Activated CD4-positive, alpha-beta T cell treated with anti-CD3 and anti-CD28 coated beads, Interleukin-2, amount 10 ng/mL, durations not matched to agents 24 days and 14 days (primary cell): ENCODE measurements around the gene PRKCD. TPM values are rescaled to one million over a fixed set of nuclear protein-coding genes. Genes with fewer than 3 reads are reported as not detected.

ENCODE experiments used
- DNase-seq: peaks from one replicate; pipeline ENCODE4 v3.0.0; 2022
- H3K27ac Mint-ChIP-seq: one replicate; pipeline ENCODE4 v1.8.0; 2022; ENCODE audit warnings: mild to moderate bottlenecking, mixed read lengths
- H3K27me3 Mint-ChIP-seq: one replicate; pipeline ENCODE4 v1.8.0; 2022; ENCODE audit warnings: mixed read lengths
- H3K36me3 Mint-ChIP-seq: one replicate; pipeline ENCODE4 v1.8.0; 2022; ENCODE audit warnings: low read depth, mild to moderate bottlenecking, mixed read lengths
- H3K4me1 Mint-ChIP-seq: one replicate; pipeline ENCODE4 v1.8.0; 2021; ENCODE audit warnings: mixed read lengths
- H3K4me3 Mint-ChIP-seq: one replicate; pipeline ENCODE4 v1.8.0; 2022; ENCODE audit warnings: mild to moderate bottlenecking, moderate library complexity, mixed read lengths
- H3K9me3 Mint-ChIP-seq: one replicate; pipeline ENCODE4 v1.8.0; 2021; ENCODE audit warnings: mixed read lengths
- intact Hi-C: fragments of 100-400 bp; cut with micrococcal nuclease; formaldehyde crosslinking; loops from one replicate; pipeline ENCODE4 v1.15.1; 2023
- total RNA-seq: library from RNA; stranded (reverse); gene quantifications from 2 replicates; pipeline ENCODE4 v1.2.3, GENCODE V29; 2022

Gene PRKCD
- total RNA-seq, 1 donor from 2014 or later = 28.8 TPM

DNA sequence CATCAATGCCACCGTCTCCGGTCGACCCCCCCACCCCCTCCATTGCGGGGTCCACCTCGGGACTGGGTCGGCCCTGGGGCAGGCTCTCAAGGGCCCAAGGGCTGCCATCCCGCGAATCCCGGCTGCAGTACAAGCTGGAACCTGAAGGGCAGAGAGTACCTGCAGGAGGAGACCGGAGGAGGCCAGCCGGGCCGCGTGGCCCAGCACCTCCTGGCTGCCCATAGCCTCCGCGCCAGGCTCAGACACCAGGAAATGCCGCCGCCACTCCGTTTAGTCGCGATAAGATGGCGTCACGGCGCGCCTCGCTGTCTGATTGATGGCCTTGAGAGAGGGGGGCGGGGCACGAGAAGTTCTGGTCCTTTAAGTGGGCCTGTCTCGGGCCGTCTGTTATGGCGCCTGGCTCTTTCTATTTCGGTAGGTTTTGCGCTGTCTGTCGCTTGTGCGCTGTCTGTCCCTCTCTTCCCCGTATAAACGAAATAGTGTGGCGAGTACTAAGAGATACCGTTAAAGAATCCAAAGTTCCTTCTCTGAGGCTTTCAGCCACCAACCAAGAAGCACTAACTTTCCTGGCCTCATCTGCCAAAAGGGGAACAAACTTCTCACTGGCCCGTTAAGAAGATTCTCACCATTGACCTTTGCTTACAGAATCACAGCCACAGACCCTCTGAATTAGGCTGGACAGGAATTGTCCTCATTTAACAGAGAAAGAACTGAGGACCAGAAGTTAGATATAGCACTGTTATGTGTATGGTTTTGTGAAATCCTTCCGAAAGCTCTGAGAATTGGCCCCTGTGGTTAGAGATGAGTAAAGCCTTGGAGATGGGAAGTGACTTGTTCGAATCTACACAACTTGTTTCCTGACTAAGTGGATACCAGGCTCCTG is 30.6 kb upstream of the PRKCD start, which contains the start of gene RFT1:
Gene RFT1 (minus strand): TSS at position 257 of the 883 bp plus-strand sequence. CDS start 35 bp downstream, at position 222.
- peaks cover 6% of the 10 kb centered on the region for H3K36me3 Mint-ChIP-seq
- H3K4me3 Mint-ChIP-seq = peak within 1 kb of the TSS; percentile 89
- intact Hi-C loops = loop anchor here (1.0 to 10.0 kb wide), 5 partner anchors 16 to 214 kb away; partner anchors contain the start of gene DCP1A
- peak; percentile 100 for DNase-seq
- H3K9me3 Mint-ChIP-seq = no peaks in the 10 kb centered on the region
- no peaks in the 10 kb centered on the region for H3K27me3 Mint-ChIP-seq
- peaks cover 15% of the 10 kb centered on the region for H3K4me1 Mint-ChIP-seq
- peak within 1 kb of the TSS; percentile 93 for H3K27ac Mint-ChIP-seq

- DNase-seq = no peak
- H3K27ac Mint-ChIP-seq = peak overlapping the region; percentile 93
- H3K36me3 Mint-ChIP-seq = peaks cover 6% of the 10 kb centered on the region
- no peaks in the 10 kb centered on the region for H3K27me3 Mint-ChIP-seq
- no peaks in the 10 kb centered on the region for H3K9me3 Mint-ChIP-seq
- peaks cover 15% of the 10 kb centered on the region for H3K4me1 Mint-ChIP-seq
- peak overlapping the region; percentile 89 for H3K4me3 Mint-ChIP-seq
- intact Hi-C loops = loop anchor here (10.0 kb wide), 1 partner anchor 214 kb away; the partner anchor contains the start of gene DCP1A
Observed at GRCh38 chr3:53131096-53131495, 29.9 kb upstream of the PRKCD start.

- Mint-ChIP-seq H3K27me3 (no peaks in the 10 kb centered on the region), H3K9me3 (no peaks in the 10 kb centered on the region), H3K36me3 (no peaks in the 10 kb centered on the region), H3K4me1 (peaks cover 15% of the 10 kb centered on the region), H3K27ac (no peak overlapping the region), H3K4me3 (no peak overlapping the region)
- intact Hi-C loops = loop anchor here (10.0 kb wide), 1 partner anchor 212 kb away; the partner anchor contains the start of gene DCP1A
- no peak for DNase-seq
Observed at GRCh38 chr3:53132347-53132746, 28.7 kb upstream of the PRKCD start.

GRCh38 chr3:53134631-53135232 is 26.3 kb upstream of the PRKCD start:
- Mint-ChIP-seq H3K9me3 (no peaks in the 10 kb centered on the region), H3K27ac (no peak overlapping the region), H3K4me3 (no peak overlapping the region), H3K27me3 (no peaks in the 10 kb centered on the region), H3K36me3 (no peaks in the 10 kb centered on the region), H3K4me1 (peaks cover 10% of the 10 kb centered on the region)
- intact Hi-C loops = loop anchor here (1.0 to 10.0 kb wide), 2 partner anchors 62 to 210 kb away; partner anchors contain the start of gene DCP1A
- peak; percentile 90 for DNase-seq

GRCh38 chr3:53137221-53137620 is 23.8 kb upstream of the PRKCD start:
- Mint-ChIP-seq H3K4me3 (no peak overlapping the region), H3K27me3 (no peaks in the 10 kb centered on the region), H3K36me3 (no peaks in the 10 kb centered on the region), H3K27ac (no peak overlapping the region), H3K9me3 (no peaks in the 10 kb centered on the region), H3K4me1 (peaks cover 3% of the 10 kb centered on the region)
- DNase-seq = no peak
- intact Hi-C loops = loop anchor here (10.0 kb wide), 1 partner anchor 208 kb away; the partner anchor contains the start of gene DCP1A

DNA sequence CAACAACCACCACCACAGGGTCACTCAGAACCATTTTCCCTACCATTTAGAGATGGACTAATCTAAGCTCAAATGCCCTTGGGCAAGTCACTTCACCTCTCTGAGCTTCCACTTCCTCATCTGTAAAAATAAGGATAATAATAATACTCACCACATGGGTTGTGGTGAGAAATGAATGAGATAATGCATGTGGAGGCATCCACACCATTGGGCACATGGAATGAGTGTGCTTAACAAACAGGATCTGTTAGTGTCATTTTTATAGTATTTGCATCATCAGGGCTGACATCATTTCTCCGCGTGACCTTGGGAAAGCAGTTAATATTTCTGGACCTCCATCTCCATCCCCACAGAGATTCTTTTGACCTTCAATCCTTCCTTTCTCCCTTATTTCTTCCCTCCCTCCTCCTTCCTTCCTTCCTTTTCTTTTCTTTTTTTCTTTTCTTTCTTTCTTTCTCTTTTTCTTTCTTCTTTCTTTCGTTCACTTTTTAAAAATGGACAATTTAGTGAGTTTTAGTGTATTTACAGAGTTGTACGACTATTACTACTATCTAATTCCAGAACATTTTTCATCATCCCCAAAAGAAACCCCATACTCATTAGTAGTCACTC is 23.1 kb upstream of the PRKCD start:
- Mint-ChIP-seq H3K27me3 (no peaks in the 10 kb centered on the region), H3K4me3 (no peak overlapping the region), H3K36me3 (no peaks in the 10 kb centered on the region), H3K27ac (no peak overlapping the region), H3K4me1 (peaks cover 3% of the 10 kb centered on the region), H3K9me3 (no peaks in the 10 kb centered on the region)
- DNase-seq = no peak
- intact Hi-C loops = loop anchor here (10.0 kb wide), 1 partner anchor 207 kb away; the partner anchor contains the start of gene DCP1A

DNA sequence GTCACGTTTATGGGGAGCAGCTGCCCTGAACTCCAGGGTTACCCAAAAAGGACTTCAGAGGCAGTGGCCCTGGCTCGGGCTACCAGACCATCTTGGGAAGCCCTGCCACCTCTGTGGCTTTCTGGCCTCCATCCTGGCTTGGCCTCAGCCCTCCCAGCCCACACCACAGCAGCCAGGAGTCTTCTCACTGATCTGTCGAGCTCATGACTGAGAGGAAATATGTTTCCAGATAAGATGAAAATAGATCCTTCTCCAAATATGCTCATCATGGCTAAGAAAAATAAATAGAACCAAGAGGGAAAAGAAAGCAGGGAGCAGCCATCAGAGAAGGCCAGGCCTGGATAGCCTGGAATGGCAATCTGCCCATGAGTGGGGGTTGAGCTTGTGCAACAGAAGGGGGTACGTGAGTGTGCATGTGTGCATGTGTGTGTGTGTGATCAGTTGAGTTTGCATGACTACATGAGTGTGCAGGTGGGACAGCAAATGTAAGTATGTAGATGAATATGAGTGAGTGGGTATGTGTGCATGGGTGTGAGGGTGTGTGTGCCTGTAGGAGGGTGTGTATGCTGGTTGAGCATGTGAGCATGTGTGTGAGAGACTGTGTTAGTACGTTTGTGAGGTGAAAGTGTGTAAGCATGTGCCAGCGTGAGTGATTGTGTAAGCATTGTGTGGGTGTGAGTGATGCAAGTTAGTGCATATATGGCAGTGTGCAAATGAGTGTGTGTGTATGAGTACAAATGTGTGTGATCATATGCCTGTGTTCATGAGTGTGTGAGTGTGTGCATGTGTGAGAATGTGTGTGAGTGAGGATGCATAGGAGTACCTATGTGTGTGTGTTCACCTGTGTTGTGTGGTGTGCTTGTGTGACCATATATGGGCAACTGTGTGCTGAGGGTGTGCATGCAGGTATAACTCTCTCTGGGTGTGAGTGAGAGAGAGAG is 20.8 kb upstream of the PRKCD start:
- Mint-ChIP-seq H3K4me1 (peaks cover 3% of the 10 kb centered on the region), H3K9me3 (no peaks in the 10 kb centered on the region), H3K27ac (no peak overlapping the region), H3K27me3 (no peaks in the 10 kb centered on the region), H3K36me3 (no peaks in the 10 kb centered on the region), H3K4me3 (no peak overlapping the region)
- no peak for DNase-seq
- intact Hi-C loops = loop anchor here (10.0 kb wide), 1 partner anchor 205 kb away; the partner anchor contains the start of gene DCP1A

GRCh38 chr3:53140847-53141845 is 19.9 kb upstream of the PRKCD start:
- Mint-ChIP-seq H3K9me3 (no peaks in the 10 kb centered on the region), H3K36me3 (no peaks in the 10 kb centered on the region), H3K4me3 (no peak overlapping the region), H3K27ac (no peak overlapping the region), H3K27me3 (no peaks in the 10 kb centered on the region), H3K4me1 (peaks cover 3% of the 10 kb centered on the region)
- intact Hi-C loops = no loop called here
- no peak for DNase-seq

GRCh38 chr3:53142986-53143385 is 18.0 kb upstream of the PRKCD start:
- no peak overlapping the region for H3K27ac Mint-ChIP-seq
- H3K27me3 Mint-ChIP-seq = no peaks in the 10 kb centered on the region
- H3K36me3 Mint-ChIP-seq = no peaks in the 10 kb centered on the region
- DNase-seq = no peak
- intact Hi-C loops = no loop called here
- H3K9me3 Mint-ChIP-seq = no peaks in the 10 kb centered on the region
- H3K4me1 Mint-ChIP-seq = peaks cover 3% of the 10 kb centered on the region
- no peak overlapping the region for H3K4me3 Mint-ChIP-seq

DNA sequence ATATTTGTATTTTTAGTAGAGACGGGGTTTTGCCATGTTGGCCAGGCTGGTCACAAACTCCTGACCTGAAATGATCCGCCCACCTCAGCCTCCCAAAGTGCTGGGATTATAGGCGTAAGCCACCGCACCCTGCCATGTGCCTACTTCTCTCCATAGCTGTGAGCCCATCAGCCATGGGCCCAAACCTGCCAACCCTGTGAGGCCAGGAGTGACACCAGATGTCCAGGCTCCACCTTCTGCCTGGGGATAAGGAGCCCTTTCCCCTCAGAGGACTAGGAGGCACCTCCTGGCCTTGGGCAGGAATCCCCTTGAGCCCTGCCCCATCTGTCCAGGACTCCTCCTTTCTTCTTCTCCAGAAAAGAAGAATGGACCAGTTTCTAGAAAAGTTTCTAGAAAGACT is 16.6 kb upstream of the PRKCD start:
- intact Hi-C loops = no loop called here
- H3K4me1 Mint-ChIP-seq = peaks cover 3% of the 10 kb centered on the region
- H3K4me3 Mint-ChIP-seq = no peak overlapping the region
- no peak overlapping the region for H3K27ac Mint-ChIP-seq
- DNase-seq = no peak
- no peaks in the 10 kb centered on the region for H3K9me3 Mint-ChIP-seq
- H3K27me3 Mint-ChIP-seq = no peaks in the 10 kb centered on the region
- no peaks in the 10 kb centered on the region for H3K36me3 Mint-ChIP-seq

- intact Hi-C loops = no loop called here
- no peak overlapping the region for H3K4me3 Mint-ChIP-seq
- no peaks in the 10 kb centered on the region for H3K9me3 Mint-ChIP-seq
- H3K27ac Mint-ChIP-seq = no peak overlapping the region
- H3K4me1 Mint-ChIP-seq = peaks cover 3% of the 10 kb centered on the region
- no peaks in the 10 kb centered on the region for H3K36me3 Mint-ChIP-seq
- H3K27me3 Mint-ChIP-seq = no peaks in the 10 kb centered on the region
- DNase-seq = no peak
Observed at GRCh38 chr3:53144862-53145712, 15.9 kb upstream of the PRKCD start.
